HG02970 (cell line): ENCODE measurements around the gene CORO7.
A peak's percentile ranks its signal among the peaks of the same experiment; 100 is the strongest.
"Not testable (repeated sequence)": the region's sequence is repeated elsewhere in the genome, so short reads cannot be mapped to it uniquely, and the experiment has no call there.

Experiments used
- ATAC-seq: cut with Tn5 transposase; IDR thresholded peaks from one replicate; pipeline ENCODE4 v1.9.1; 2021; ENCODE audit warnings: mild to moderate bottlenecking, moderate library complexity, moderate number of reproducible peaks; ENCODE audit not compliant: unreplicated experiment, low FRiP score

Gene CORO7

GRCh38 chr16:4358831-4359561 lies 57.4 kb downstream of the CORO7 start:
- no peak for ATAC-seq

- no peak for ATAC-seq
Measured at GRCh38 chr16:4358236-4358635, 58.2 kb downstream of the CORO7 start.

- no peak for ATAC-seq
Measured at GRCh38 chr16:4356820-4357219, 59.6 kb downstream of the CORO7 start.

- no peak for ATAC-seq
Measured at GRCh38 chr16:4354512-4355409, 61.6 kb downstream of the CORO7 start.

- no peak for ATAC-seq
Measured at GRCh38 chr16:4353675-4354074, 62.7 kb downstream of the CORO7 start.

GRCh38 chr16:4352843-4353242 lies 63.6 kb downstream of the CORO7 start:
- ATAC-seq: no peak

- ATAC-seq: no peak
Measured at GRCh38 chr16:4351880-4352279, 64.5 kb downstream of the CORO7 start.

GRCh38 chr16:4350787-4351659 lies 65.4 kb downstream of the CORO7 start, which contains the start of gene PAM16:
Gene PAM16 (minus strand): TSS chr16:4351321. CDS start chr16:4351234, 87 bp downstream.
- ATAC-seq: peak; percentile 80

GRCh38 chr16:4350365-4350786 lies 66.0 kb downstream of the CORO7 start:
- ATAC-seq: no peak

- ATAC-seq: no peak
Measured at GRCh38 chr16:4349332-4349731, 67.1 kb downstream of the CORO7 start.

GRCh38 chr16:4347765-4348509 lies 68.5 kb downstream of the CORO7 start:
- no peak for ATAC-seq

GRCh38 chr16:4347010-4347409 lies 69.4 kb downstream of the CORO7 start:
- no peak for ATAC-seq

GRCh38 chr16:4345836-4346781 lies 70.3 kb downstream of the CORO7 start:
- ATAC-seq: no peak

GRCh38 chr16:4344983-4345835 lies 71.2 kb downstream of the CORO7 start:
- no peak for ATAC-seq

- not testable (repeated sequence) for ATAC-seq
Measured at GRCh38 chr16:4344300-4344982, 72.0 kb downstream of the CORO7 start.

- ATAC-seq: no peak
Measured at GRCh38 chr16:4342866-4343744, 73.3 kb downstream of the CORO7 start.
